Inflammatory macrophage treated with lipopolysaccharide for 4 hours (primary cell): ENCODE measurements around the gene ARFGEF2.
"Not testable (repeated sequence)": the region's sequence is repeated elsewhere in the genome, so short reads cannot be mapped to it uniquely, and the experiment has no call there.

ENCODE experiments used
- DNase-seq: peaks from one replicate; pipeline ENCODE4 v3.0.0-alpha.2; 2020

The ARFGEF2 gene

GRCh38 chr20:48921168-48921882 is at the start of gene ARFGEF2:
TSS of gene ARFGEF2 (plus strand) at chr20:48921711. CDS start at chr20:48921890, 179 bp downstream.
- DNase-seq: peak; percentile 95

- DNase-seq: no peak
These were observed 46.1 kb upstream of the ARFGEF2 start for GRCh38 chr20:48875233-48875913.

GRCh38 chr20:48875914-48876240 is 45.6 kb upstream of the ARFGEF2 start:
- DNase-seq: no peak

GRCh38 chr20:48877304-48877703 is 44.2 kb upstream of the ARFGEF2 start:
- DNase-seq: no peak

GRCh38 chr20:48878534-48879248 is 42.8 kb upstream of the ARFGEF2 start:
- DNase-seq: no peak

GRCh38 chr20:48879612-48880245 is 41.8 kb upstream of the ARFGEF2 start:
- peak; percentile 58 for DNase-seq

GRCh38 chr20:48880331-48880730 is 41.2 kb upstream of the ARFGEF2 start:
- no peak for DNase-seq

- DNase-seq: no peak
These were observed 40.4 kb upstream of the ARFGEF2 start for GRCh38 chr20:48880981-48881657.

GRCh38 chr20:48885237-48885636 is 36.3 kb upstream of the ARFGEF2 start:
- no peak for DNase-seq

- DNase-seq: no peak
These were observed 35.3 kb upstream of the ARFGEF2 start for GRCh38 chr20:48886194-48886593.

- no peak for DNase-seq
These were observed 34.7 kb upstream of the ARFGEF2 start for GRCh38 chr20:48886811-48887210.

GRCh38 chr20:48888517-48888916 is 33.0 kb upstream of the ARFGEF2 start:
- DNase-seq: not testable (repeated sequence)

- no peak for DNase-seq
These were observed 32.2 kb upstream of the ARFGEF2 start for GRCh38 chr20:48889140-48889790.

- no peak for DNase-seq
These were observed 30.1 kb upstream of the ARFGEF2 start for GRCh38 chr20:48891235-48892048.

GRCh38 chr20:48892049-48892470 is 29.5 kb upstream of the ARFGEF2 start:
- no peak for DNase-seq

- no peak for DNase-seq
These were observed 28.6 kb upstream of the ARFGEF2 start for GRCh38 chr20:48892891-48893290.

- no peak for DNase-seq
These were observed 28.1 kb upstream of the ARFGEF2 start for GRCh38 chr20:48893374-48893773.

- DNase-seq: no peak
These were observed 24.1 kb upstream of the ARFGEF2 start for GRCh38 chr20:48897305-48898010.

GRCh38 chr20:48898210-48898609 is 23.3 kb upstream of the ARFGEF2 start:
- no peak for DNase-seq

GRCh38 chr20:48898896-48899530 is 22.5 kb upstream of the ARFGEF2 start:
- peak; percentile 61 for DNase-seq
